ENCODE measurements around the gene SLC6A8. TPM values are rescaled to one million over a fixed set of nuclear protein-coding genes. Genes with fewer than 3 reads are reported as not detected.

Gene SLC6A8
- under 1 TPM; 0.68 to 0.70 TPM for total RNA-seq

DNA sequence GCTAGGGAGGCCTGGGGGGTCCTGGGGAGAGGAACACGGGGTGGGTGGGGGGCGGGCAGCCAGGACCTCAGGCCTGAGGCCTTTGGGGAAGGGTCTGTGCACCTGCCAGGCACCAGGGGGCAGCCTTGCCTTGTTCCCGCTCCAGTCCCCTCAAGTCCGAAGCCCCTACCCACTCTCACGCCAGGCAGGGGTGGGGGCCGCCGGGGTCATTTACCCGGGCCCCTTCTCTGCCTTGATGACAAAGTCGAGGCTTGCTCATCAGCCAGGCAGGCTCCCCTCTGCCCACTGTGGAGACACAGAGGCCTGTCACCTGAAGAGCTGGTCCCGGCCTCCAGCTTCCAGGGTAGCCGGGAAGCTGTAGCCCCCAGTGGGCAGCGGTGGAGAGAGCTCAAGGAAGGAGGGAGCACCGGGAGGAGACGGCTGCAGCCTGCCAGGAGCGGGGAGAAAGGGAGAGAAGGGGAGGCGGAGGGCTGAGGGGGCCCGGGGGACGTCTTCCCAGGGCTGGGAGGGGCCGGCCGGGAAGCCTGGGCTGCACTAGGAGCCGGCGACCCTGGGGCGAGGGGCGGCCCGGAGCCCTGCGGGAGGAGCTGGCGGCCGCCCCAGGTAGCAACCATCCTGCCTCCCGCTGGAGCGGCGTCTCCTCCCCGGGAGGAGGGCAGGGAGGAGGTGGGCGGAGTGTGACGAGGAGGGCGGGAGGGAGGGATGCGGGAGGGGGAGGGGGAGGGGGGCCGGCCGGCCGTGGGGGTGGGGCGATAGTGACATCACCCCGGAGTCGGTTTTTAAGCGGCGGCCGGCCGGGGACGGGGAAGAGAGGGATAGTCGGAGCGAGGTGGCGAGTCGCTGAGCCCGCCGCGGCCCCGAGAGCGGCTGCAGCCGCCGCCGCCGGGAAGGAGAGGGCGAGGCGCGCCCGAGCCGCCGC is at the start of gene SLC6A8:
TSS of gene SLC6A8 (plus strand) at position 806 of the 919 bp plus-strand sequence. CDS start 649 bp downstream, outside the sequence.
- Mint-ChIP-seq H3K27me3 (peaks cover 12% of the 10 kb centered on the region), H3K36me3 (no peaks in the 10 kb centered on the region), H3K27ac (no peak within 1 kb of the TSS), H3K4me1 (no peaks in the 10 kb centered on the region), H3K9me3 (peaks cover 2% of the 10 kb centered on the region), H3K4me3 (peak within 1 kb of the TSS; percentile 77)
- DNase-seq = peak; percentile 26

- no peak overlapping the region for H3K4me3 Mint-ChIP-seq
- no peak overlapping the region for H3K27ac Mint-ChIP-seq
- no peaks in the 10 kb centered on the region for H3K9me3 Mint-ChIP-seq
- H3K4me1 Mint-ChIP-seq = peaks cover 3% of the 10 kb centered on the region
- no peak for DNase-seq
- H3K36me3 Mint-ChIP-seq = no peaks in the 10 kb centered on the region
- H3K27me3 Mint-ChIP-seq = peaks cover 16% of the 10 kb centered on the region
Observed at GRCh38 chrX:153638041-153638371, 49.7 kb upstream of the SLC6A8 start.

- Mint-ChIP-seq H3K27me3 (peaks cover 22% of the 10 kb centered on the region), H3K27ac (no peak overlapping the region), H3K4me1 (peaks cover 5% of the 10 kb centered on the region), H3K9me3 (no peaks in the 10 kb centered on the region), H3K4me3 (no peak overlapping the region), H3K36me3 (no peaks in the 10 kb centered on the region)
- DNase-seq = no peak
Observed at GRCh38 chrX:153638436-153639176, 49.1 kb upstream of the SLC6A8 start.

DNA sequence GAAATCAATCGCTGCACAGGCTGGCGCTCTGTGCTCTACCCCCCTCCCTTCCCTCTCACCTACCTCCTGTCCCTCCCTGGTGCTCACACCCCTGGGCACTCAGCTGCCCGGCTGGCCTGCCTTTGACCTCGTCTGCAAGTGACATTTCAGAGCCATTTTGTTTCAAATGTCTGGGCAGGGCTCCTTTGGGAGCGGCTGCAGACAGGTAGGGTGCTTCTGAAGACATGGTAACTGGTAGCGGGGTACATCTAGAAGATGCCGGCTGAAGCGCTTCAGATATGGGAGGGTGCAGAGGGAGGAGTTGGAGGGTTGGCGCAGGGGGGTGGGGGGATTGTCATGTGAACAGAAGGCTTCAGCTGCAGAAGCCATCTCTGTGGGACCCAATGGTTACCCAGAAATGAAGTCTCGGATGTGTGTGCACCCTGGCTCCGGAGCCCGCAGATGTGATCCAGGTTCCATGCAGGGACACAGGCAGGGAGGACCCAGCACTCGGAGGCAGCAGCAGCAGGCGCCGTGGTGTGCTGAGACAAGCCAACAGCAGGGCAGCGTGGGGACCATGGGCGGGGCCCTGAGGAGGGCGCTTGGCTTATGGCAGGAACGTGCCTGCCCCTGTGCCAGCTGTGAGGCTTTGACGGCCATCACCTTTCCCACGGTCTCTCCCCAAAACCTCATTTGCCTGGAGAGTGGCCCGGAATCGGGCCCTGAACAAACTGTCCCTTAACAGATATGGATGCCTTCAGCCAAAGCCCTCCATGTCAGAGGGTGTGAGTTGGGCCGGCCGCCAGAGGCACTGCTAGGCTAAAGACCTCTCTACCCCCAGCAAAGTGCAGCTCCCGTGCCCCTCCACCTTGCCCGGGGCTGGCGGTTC is 48.3 kb upstream of the SLC6A8 start:
- Mint-ChIP-seq H3K4me3 (no peak overlapping the region), H3K4me1 (peaks cover 5% of the 10 kb centered on the region), H3K36me3 (no peaks in the 10 kb centered on the region), H3K27ac (no peak overlapping the region), H3K27me3 (peaks cover 26% of the 10 kb centered on the region), H3K9me3 (no peaks in the 10 kb centered on the region)
- no peak for DNase-seq

DNA sequence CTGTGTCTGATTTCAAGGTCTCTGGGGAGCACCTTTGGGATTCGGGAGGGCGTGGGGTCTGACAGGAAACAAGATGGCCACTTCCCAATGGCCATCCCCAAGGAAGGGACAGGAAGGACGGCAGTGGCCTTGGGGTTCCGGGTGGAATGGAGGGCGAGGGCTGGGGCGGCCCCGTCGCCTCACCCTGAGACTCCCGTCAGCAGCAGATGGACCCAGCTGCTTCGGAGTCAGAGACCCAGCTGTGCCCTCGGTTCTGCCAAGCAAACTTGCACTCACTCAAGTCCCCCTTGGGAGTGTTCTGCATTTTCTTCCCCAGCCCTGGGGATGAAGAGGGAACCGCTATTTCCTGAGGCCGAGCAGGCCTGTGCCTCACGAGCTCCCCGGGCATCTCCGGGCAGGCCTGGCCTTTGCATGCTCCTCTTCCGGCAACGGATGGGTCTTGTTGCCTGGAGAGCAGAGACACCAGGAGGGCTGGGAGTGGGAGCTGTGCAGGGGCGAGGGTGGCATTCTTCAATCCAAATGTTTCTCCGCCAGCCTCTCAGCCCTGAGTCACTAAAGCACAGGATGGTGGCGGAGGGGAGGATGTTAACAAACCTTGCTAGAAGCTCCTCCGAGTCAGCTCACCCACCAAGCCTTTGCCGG is 47.6 kb upstream of the SLC6A8 start:
- no peak overlapping the region for H3K4me3 Mint-ChIP-seq
- no peaks in the 10 kb centered on the region for H3K9me3 Mint-ChIP-seq
- DNase-seq = no peak
- no peak overlapping the region for H3K27ac Mint-ChIP-seq
- H3K27me3 Mint-ChIP-seq = peaks cover 34% of the 10 kb centered on the region
- no peaks in the 10 kb centered on the region for H3K36me3 Mint-ChIP-seq
- H3K4me1 Mint-ChIP-seq = peaks cover 5% of the 10 kb centered on the region

- Mint-ChIP-seq H3K4me1 (peaks cover 5% of the 10 kb centered on the region), H3K9me3 (no peaks in the 10 kb centered on the region), H3K27me3 (peaks cover 42% of the 10 kb centered on the region), H3K4me3 (no peak overlapping the region), H3K36me3 (no peaks in the 10 kb centered on the region), H3K27ac (no peak overlapping the region)
- DNase-seq = no peak
Observed at GRCh38 chrX:153640736-153641575, 46.8 kb upstream of the SLC6A8 start.

- no peaks in the 10 kb centered on the region for H3K36me3 Mint-ChIP-seq
- no peak overlapping the region for H3K27ac Mint-ChIP-seq
- no peak overlapping the region for H3K4me3 Mint-ChIP-seq
- no peak for DNase-seq
- H3K4me1 Mint-ChIP-seq = peaks cover 5% of the 10 kb centered on the region
- no peaks in the 10 kb centered on the region for H3K9me3 Mint-ChIP-seq
- peaks cover 47% of the 10 kb centered on the region for H3K27me3 Mint-ChIP-seq
Observed at GRCh38 chrX:153641627-153642026, 46.1 kb upstream of the SLC6A8 start.

GRCh38 chrX:153642051-153642654 is 45.6 kb upstream of the SLC6A8 start:
- Mint-ChIP-seq H3K4me3 (no peak overlapping the region), H3K4me1 (peaks cover 5% of the 10 kb centered on the region)

DNA sequence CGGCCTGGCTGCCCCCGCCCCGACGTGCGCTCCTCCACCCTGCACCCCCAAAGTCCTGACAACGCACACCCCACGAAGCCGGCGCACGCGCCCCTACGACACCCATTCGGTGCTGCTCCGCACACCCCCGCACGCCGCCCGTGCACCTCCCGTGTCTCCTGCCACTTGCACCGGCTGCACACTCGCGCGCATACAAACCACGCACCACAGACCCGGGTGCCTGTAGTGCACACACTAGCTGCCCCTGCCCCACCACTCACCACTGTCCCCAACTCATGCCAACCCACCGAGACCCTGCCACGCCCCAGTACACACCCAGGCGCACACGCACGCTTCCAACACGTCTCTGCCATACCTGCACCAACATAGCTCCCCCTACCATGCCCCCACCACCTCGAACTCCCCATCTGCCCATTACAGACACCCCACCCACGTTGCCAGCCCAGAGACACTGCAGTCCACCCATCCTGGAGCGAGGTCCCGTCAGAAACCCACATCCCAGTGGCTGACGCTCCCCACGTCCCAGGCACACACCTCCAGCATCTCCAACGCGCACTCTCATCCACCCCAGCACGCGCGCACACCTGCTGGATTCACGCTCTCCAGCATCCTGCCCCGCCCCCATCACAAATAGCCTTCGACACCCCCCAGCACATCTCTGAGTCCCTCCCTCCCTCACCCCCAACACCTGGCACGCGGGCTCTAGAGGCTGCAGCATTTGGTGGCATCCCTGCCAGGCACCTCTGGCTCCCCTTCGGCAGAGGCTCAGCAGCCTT is 44.9 kb upstream of the SLC6A8 start:
- Mint-ChIP-seq H3K36me3 (no peaks in the 10 kb centered on the region), H3K4me1 (peaks cover 5% of the 10 kb centered on the region), H3K9me3 (no peaks in the 10 kb centered on the region), H3K27ac (no peak overlapping the region), H3K27me3 (peaks cover 47% of the 10 kb centered on the region), H3K4me3 (peak overlapping the region; percentile 54)
- DNase-seq = no peak

More at GRCh38 chrX:153642051-153642654, 45.6 kb upstream of the SLC6A8 start:
- Mint-ChIP-seq H3K27ac (no peak overlapping the region), H3K36me3 (no peaks in the 10 kb centered on the region), H3K9me3 (no peaks in the 10 kb centered on the region), H3K27me3 (peaks cover 47% of the 10 kb centered on the region)
- DNase-seq = no peak

GRCh38 chrX:153643431-153644351 is 44.0 kb upstream of the SLC6A8 start:
- H3K27ac Mint-ChIP-seq = no peak overlapping the region
- H3K9me3 Mint-ChIP-seq = no peaks in the 10 kb centered on the region
- peaks cover 52% of the 10 kb centered on the region for H3K27me3 Mint-ChIP-seq
- H3K4me1 Mint-ChIP-seq = peaks cover 5% of the 10 kb centered on the region
- DNase-seq = peak; percentile 26
- H3K36me3 Mint-ChIP-seq = no peaks in the 10 kb centered on the region
- no peak overlapping the region for H3K4me3 Mint-ChIP-seq

DNA sequence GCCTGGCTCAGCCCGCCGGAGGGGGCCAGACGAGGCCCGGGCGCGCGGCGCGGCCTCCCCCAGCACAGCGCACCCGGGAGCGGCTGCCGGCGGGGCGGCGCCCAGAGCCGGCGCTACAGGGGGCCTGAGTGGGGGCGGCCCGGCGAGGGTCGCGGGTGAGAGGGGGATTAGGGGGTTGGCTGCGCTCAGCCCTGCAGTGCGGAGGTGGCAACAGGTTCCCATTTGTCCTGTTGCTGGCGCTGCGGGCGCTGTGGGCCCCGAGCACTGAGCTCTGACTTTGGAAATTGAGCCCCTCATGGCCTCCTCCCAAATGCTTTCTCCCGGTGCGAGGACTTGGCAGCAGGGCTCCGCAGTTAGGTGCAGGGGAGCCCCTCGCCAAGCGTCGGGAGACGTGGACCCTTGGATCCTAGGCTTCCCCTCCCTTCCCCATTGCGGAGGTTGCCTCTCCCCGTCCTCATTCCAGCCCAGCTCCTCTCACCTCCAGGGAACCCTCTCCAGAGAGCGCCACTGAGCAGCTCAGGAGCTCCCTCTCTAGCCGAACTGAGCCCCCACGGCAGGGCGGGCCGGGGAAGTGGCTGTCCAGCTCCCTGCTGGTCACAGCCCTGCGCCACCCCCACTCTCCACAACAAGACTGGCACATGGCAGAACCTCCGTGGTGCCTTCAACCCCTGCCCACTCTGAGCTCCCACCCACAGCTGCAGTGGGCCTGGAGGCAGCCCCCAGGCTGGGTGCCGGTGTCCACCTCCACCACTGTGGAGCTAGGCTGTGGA is 43.2 kb upstream of the SLC6A8 start:
- H3K4me1 Mint-ChIP-seq = peaks cover 5% of the 10 kb centered on the region
- no peaks in the 10 kb centered on the region for H3K36me3 Mint-ChIP-seq
- DNase-seq = no peak
- H3K4me3 Mint-ChIP-seq = no peak overlapping the region
- H3K9me3 Mint-ChIP-seq = no peaks in the 10 kb centered on the region
- H3K27ac Mint-ChIP-seq = no peak overlapping the region
- peaks cover 54% of the 10 kb centered on the region for H3K27me3 Mint-ChIP-seq
